ENCODE data around the gene COX6B1.

GRCh38 chr19:35615036-35615435, 33.1 kb upstream of the COX6B1 start:
- TF ChIP-seq MAX (IDR thresholded peaks at IDR 0.05; ENCODE audit: low read depth) (no peak), EP300 (IDR thresholded peaks at IDR 0.05; ENCODE audit: borderline replicate concordance in 1 of 2, low read depth in 1 of 2, low read length in 1 of 2) (no peak), TAF1 (IDR thresholded peaks at IDR 0.05; ENCODE audit: borderline replicate concordance, low read depth, low read length) (no peak), RXRA (IDR thresholded peaks at IDR 0.05; ENCODE audit: borderline replicate concordance, low read depth) (no peak), CTCF (IDR thresholded peaks at IDR 0.05) (no peak), CHD2 (IDR thresholded peaks at IDR 0.05; ENCODE audit: low read length, partially characterized antibody) (no peak), RFX5 (IDR thresholded peaks at IDR 0.05; ENCODE audit: low read length) (no peak), POLR2AphosphoS5 (IDR thresholded peaks at IDR 0.05; ENCODE audit: low read depth, low read length) (no peak), YY1 (IDR thresholded peaks at IDR 0.05; ENCODE audit: low read depth) (no peak), ZBTB33 (IDR thresholded peaks at IDR 0.05; ENCODE audit: borderline replicate concordance, low read depth) (no peak), MEF2A (IDR thresholded peaks at IDR 0.05; ENCODE audit: borderline replicate concordance, low read depth) (no peak), MXI1 (IDR thresholded peaks at IDR 0.05; ENCODE audit: low read depth, low read length) (no peak), JUND (IDR thresholded peaks at IDR 0.05) (no peak)

Data from SK-N-SH (cell line).